HCT116 (cell line): ENCODE measurements around the gene UTS2R.

Experiments
- CEBPB ChIP-seq: IDR thresholded peaks from 2 replicates; pipeline ENCODE4 v1.6.1; 2012; ENCODE audit warnings: low read depth
- CTCF ChIP-seq, 3 experiments: fragments of 200-600 bp in 1 of 3; sonication (generic) in 1 of 3; IDR thresholded peaks in 2 of 3; conservative IDR thresholded peaks in 1 of 3; 2 replicates each; pipeline ENCODE4 v1.5.1; 2012 to 2017; ENCODE audit warnings: low read depth in 2 of 3, low read length in 2 of 3, antibody characterized with exemption in 1 of 3, borderline replicate concordance in 1 of 3, control low read depth in 1 of 3, mild to moderate bottlenecking in 1 of 3, mixed read lengths in 1 of 3, mixed run types in 1 of 3, moderate library complexity in 1 of 3; ENCODE audit not compliant: insufficient read depth in 1 of 3
- POLR2A ChIP-seq: IDR thresholded peaks from 2 replicates; pipeline ENCODE4 v1.7.0; 2011; ENCODE audit warnings: borderline replicate concordance; ENCODE audit not compliant: insufficient read depth, insufficient read length; ENCODE audit errors: extremely low read depth
- SP1 ChIP-seq: IDR thresholded peaks from 2 replicates; pipeline ENCODE4 v1.6.1; 2012; ENCODE audit warnings: low read depth
- TCF7L2 ChIP-seq: IDR thresholded peaks from 2 replicates; pipeline ENCODE4 v1.7.0; 2011; ENCODE audit warnings: borderline replicate concordance, inconsistent platforms; ENCODE audit not compliant: insufficient read depth, insufficient read length; ENCODE audit errors: extremely low read depth
- TF ChIP-seq, protein P1 (sequence below): IDR thresholded peaks from 2 replicates; pipeline ENCODE4 v1.6.1; 2012; ENCODE audit warnings: low read depth

DNA sequence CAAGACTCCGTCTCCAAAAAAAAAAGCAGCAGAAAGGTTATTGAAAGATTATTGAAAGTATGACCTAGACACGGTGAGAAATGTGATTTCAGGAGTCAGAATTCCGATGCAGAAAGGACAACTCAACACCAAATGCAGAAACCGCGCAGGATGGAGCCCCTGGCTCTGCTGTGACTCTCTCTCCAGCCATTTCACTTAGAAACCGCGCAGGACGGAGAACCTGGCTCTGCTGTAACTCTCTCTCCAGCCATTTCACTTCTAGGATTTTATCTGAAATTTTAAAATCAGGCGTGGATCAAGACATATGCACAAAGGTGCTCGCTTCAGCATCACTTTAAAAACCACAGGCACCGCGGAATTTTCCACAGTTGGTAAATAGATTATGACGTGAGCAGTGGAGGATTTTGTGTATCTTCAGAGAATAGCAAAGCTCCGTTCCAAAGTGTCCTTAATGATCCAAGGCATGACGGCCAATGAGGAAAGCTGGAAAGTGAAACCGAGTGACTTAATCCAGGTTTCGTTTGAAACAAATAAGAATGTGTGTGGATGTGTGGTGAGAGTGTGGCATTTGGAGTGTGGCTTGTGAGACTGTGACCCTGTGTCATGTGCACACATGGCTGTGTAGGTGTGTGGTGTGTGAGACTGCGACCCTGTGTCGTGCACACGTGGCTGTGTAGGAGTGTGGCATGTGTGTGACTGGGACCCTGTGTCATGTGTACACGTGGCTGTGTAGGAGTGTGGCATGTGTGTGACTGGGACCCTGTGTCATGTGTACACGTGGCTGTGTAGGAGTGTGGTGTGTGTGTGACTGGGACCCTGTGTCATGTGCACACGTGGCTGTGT lies 9.5 kb downstream of the UTS2R start:
- TF ChIP-seq CEBPB (no peak), CTCF (IDR thresholded peaks at IDR 0.05 in 2 of 3, conservative IDR thresholded peaks at IDR 0.05 in 1 of 3; ENCODE audit: borderline replicate concordance in 1 of 3, insufficient read depth in 1 of 3, low read depth in 2 of 3, low read length in 2 of 3) (no peak), TCF7L2 (no peak), SP1 (no peak), POLR2A (no peak)
- TF ChIP-seq, protein P1, sequence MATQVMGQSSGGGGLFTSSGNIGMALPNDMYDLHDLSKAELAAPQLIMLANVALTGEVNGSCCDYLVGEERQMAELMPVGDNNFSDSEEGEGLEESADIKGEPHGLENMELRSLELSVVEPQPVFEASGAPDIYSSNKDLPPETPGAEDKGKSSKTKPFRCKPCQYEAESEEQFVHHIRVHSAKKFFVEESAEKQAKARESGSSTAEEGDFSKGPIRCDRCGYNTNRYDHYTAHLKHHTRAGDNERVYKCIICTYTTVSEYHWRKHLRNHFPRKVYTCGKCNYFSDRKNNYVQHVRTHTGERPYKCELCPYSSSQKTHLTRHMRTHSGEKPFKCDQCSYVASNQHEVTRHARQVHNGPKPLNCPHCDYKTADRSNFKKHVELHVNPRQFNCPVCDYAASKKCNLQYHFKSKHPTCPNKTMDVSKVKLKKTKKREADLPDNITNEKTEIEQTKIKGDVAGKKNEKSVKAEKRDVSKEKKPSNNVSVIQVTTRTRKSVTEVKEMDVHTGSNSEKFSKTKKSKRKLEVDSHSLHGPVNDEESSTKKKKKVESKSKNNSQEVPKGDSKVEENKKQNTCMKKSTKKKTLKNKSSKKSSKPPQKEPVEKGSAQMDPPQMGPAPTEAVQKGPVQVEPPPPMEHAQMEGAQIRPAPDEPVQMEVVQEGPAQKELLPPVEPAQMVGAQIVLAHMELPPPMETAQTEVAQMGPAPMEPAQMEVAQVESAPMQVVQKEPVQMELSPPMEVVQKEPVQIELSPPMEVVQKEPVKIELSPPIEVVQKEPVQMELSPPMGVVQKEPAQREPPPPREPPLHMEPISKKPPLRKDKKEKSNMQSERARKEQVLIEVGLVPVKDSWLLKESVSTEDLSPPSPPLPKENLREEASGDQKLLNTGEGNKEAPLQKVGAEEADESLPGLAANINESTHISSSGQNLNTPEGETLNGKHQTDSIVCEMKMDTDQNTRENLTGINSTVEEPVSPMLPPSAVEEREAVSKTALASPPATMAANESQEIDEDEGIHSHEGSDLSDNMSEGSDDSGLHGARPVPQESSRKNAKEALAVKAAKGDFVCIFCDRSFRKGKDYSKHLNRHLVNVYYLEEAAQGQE, result no peak
